Body of pancreas (tissue), 4 donors: ENCODE results near the gene PTPN1.

Experiments used
- POLR2A ChIP-seq, 3 donors: fragments of 450-650 bp; IDR thresholded peaks; one replicate each; pipeline ENCODE4 v1.6.1; 2016; ENCODE audit warnings: antibody characterized with exemption in 3 of 3, mild to moderate bottlenecking in 2 of 3
- TF ChIP-seq, protein P1 (sequence below), 7 experiments: fragments of 450-650 bp in 4 of 7; fragments of 200-600 bp in 3 of 7; sonication (generic) in 3 of 7; IDR thresholded peaks; one replicate each; pipeline ENCODE4 v1.5.1; 2016 to 2019; ENCODE audit warnings: antibody characterized with exemption in 7 of 7

DNA sequence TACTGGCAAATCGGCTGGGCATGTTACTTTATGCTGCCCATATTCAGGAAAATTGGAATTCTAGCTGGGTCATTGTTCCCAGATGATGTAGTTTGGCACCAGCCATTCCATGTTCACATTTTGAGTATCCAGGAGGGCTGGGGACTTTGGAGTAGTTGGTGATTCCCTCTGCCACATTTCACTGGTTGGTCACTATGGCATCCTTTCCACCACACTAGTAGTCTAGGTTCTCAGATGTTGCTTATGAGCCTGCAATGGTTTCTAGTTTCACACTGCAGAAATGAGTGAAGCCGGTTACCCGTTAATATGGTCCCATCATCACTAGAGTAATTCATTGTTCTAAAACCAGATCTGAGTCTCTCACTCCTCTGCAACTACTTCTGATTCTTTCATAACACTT, 4.6 kb downstream of the PTPN1 start:
- TF ChIP-seq, protein P1, sequence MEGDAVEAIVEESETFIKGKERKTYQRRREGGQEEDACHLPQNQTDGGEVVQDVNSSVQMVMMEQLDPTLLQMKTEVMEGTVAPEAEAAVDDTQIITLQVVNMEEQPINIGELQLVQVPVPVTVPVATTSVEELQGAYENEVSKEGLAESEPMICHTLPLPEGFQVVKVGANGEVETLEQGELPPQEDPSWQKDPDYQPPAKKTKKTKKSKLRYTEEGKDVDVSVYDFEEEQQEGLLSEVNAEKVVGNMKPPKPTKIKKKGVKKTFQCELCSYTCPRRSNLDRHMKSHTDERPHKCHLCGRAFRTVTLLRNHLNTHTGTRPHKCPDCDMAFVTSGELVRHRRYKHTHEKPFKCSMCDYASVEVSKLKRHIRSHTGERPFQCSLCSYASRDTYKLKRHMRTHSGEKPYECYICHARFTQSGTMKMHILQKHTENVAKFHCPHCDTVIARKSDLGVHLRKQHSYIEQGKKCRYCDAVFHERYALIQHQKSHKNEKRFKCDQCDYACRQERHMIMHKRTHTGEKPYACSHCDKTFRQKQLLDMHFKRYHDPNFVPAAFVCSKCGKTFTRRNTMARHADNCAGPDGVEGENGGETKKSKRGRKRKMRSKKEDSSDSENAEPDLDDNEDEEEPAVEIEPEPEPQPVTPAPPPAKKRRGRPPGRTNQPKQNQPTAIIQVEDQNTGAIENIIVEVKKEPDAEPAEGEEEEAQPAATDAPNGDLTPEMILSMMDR (IDR thresholded peaks at IDR 0.05), result no peak
- TF ChIP-seq POLR2A (IDR thresholded peaks at IDR 0.05), result no peak
